Left ventricle myocardium inferior (tissue), 1 donor: ENCODE results near the gene CDKL1. TPM values are rescaled to one million over a fixed set of nuclear protein-coding genes. Genes with fewer than 3 reads are reported as not detected.

Source experiments
- DNase-seq: peaks from one replicate; pipeline ENCODE4 v3.0.0-alpha.2; 2020
- H3K27ac ChIP-seq: fragments of 200-600 bp; replicated peaks from 2 replicates; pipeline ENCODE4 v1.8.0; 2021
- H3K27me3 ChIP-seq: fragments of 200-600 bp; 2 replicates; pipeline ENCODE4 v1.8.0; 2021; ENCODE audit warnings: low read depth
- H3K36me3 ChIP-seq: fragments of 200-600 bp; 2 replicates; pipeline ENCODE4 v1.8.0; 2021
- H3K4me1 ChIP-seq: fragments of 200-600 bp; 2 replicates; pipeline ENCODE4 v1.8.0; 2021
- H3K4me3 ChIP-seq: fragments of 200-600 bp; 2 replicates; pipeline ENCODE4 v1.8.0; 2021; ENCODE audit warnings: mild to moderate bottlenecking, moderate library complexity
- H3K9me3 ChIP-seq: fragments of 200-600 bp; replicated peaks from 2 replicates; pipeline ENCODE4 v1.8.0; 2021
- intact Hi-C: fragments of 100-400 bp; cut with micrococcal nuclease; formaldehyde crosslinking; loops from one replicate; pipeline ENCODE4 v1.11.0; 2022
- total RNA-seq: library from RNA; stranded (reverse); fragmentation: NEBNext Ultra II Directional; extraction: Animal tissue kit (Norgen Biotek cat#: 25700); gene quantifications from one replicate; pipeline ENCODE4 v1.2.1, GENCODE V29; 2021
- TF ChIP-seq, protein P1 (sequence below): fragments of 200-600 bp; IDR thresholded peaks from 2 replicates; pipeline ENCODE4 v1.8.0; 2021; ENCODE audit warnings: antibody characterized with exemption, mild to moderate bottlenecking, borderline replicate concordance
- donor health status: DM: no; HTN: yes; CAD: no; lungs with severe emphysema.

CDKL1 gene
- total RNA-seq, 1 donor from 2014 or later: 1.3 TPM

- no peak overlapping the region for H3K27ac ChIP-seq
- no peaks in the 10 kb centered on the region for H3K36me3 ChIP-seq
- no peak for DNase-seq
- H3K4me3 ChIP-seq: no peak overlapping the region
- no peaks in the 10 kb centered on the region for H3K9me3 ChIP-seq
- TF ChIP-seq, protein P1, sequence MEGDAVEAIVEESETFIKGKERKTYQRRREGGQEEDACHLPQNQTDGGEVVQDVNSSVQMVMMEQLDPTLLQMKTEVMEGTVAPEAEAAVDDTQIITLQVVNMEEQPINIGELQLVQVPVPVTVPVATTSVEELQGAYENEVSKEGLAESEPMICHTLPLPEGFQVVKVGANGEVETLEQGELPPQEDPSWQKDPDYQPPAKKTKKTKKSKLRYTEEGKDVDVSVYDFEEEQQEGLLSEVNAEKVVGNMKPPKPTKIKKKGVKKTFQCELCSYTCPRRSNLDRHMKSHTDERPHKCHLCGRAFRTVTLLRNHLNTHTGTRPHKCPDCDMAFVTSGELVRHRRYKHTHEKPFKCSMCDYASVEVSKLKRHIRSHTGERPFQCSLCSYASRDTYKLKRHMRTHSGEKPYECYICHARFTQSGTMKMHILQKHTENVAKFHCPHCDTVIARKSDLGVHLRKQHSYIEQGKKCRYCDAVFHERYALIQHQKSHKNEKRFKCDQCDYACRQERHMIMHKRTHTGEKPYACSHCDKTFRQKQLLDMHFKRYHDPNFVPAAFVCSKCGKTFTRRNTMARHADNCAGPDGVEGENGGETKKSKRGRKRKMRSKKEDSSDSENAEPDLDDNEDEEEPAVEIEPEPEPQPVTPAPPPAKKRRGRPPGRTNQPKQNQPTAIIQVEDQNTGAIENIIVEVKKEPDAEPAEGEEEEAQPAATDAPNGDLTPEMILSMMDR: no peak
- H3K27me3 ChIP-seq: no peaks in the 10 kb centered on the region
- peaks cover 13% of the 10 kb centered on the region for H3K4me1 ChIP-seq
- intact Hi-C loops: no loop called here
Measured at GRCh38 chr14:50352584-50352983, 44.1 kb downstream of the CDKL1 start.

GRCh38 chr14:50350975-50351374 lies 45.7 kb downstream of the CDKL1 start:
- Histone ChIP-seq H3K4me1 (peaks cover 21% of the 10 kb centered on the region), H3K36me3 (no peaks in the 10 kb centered on the region), H3K4me3 (no peak overlapping the region), H3K27me3 (no peaks in the 10 kb centered on the region), H3K9me3 (no peaks in the 10 kb centered on the region), H3K27ac (no peak overlapping the region)
- TF ChIP-seq, protein P1: no peak
- DNase-seq: no peak
- intact Hi-C loops: no loop called here

GRCh38 chr14:50348933-50349332 lies 47.7 kb downstream of the CDKL1 start:
- Histone ChIP-seq H3K36me3 (no peaks in the 10 kb centered on the region), H3K27me3 (no peaks in the 10 kb centered on the region), H3K27ac (no peak overlapping the region), H3K9me3 (no peaks in the 10 kb centered on the region), H3K4me3 (no peak overlapping the region), H3K4me1 (peaks cover 26% of the 10 kb centered on the region)
- intact Hi-C loops: no loop called here
- DNase-seq: no peak
- TF ChIP-seq, protein P1: no peak

DNA sequence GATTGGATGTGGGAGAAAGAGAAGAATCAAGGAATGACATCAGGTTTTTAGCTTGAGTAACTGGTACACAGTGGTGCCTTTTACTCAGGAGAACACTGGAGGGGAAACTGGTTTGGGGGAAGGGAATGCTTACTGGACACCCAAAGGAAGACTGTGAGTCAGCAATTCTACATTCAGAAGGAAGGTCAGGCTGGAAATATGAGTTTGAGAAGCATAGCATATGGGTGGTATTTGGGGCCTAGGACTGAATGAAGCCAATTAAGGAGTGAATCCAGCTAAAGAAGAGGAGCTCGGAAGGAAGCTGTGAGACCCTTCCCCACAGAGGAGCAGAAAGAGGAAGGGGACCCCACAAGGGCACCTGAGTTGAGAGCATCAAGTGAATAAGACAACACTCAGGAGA lies 49.2 kb downstream of the CDKL1 start:
- intact Hi-C loops: no loop called here
- no peak for DNase-seq
- H3K9me3 ChIP-seq: no peaks in the 10 kb centered on the region
- TF ChIP-seq, protein P1: no peak
- peak overlapping the region; percentile 25 for H3K27ac ChIP-seq
- no peaks in the 10 kb centered on the region for H3K36me3 ChIP-seq
- H3K27me3 ChIP-seq: no peaks in the 10 kb centered on the region
- H3K4me3 ChIP-seq: no peak overlapping the region
- peaks cover 40% of the 10 kb centered on the region for H3K4me1 ChIP-seq

DNA sequence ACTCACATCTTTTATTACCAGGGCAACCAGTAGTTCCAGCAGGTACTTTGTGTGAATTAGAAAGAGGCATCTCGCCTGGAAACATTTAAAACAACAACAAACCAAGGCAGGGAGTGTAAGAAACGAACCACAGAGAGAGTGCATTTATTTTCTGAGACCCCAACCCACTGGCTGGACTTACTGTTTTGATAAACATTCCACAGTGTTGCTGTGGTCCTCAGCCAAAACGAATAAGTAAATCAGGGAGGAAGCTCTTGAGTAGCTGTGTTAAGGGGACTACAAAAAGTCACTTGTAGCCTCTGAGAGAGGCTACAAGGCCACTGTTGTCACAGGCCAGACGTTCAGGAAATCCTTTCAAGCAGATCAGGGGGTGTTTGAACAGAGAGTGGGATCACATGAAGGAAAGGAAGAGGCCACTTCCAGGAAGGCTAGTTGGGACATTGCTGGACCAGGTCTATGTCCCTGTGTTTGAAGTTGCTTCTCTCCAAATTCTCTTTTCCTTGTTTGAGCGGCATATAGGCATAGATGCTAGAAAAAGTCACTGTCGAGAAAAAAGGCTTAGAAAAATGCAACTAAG lies 50.7 kb downstream of the CDKL1 start:
- Histone ChIP-seq H3K4me3 (no peak overlapping the region), H3K9me3 (no peaks in the 10 kb centered on the region), H3K36me3 (no peaks in the 10 kb centered on the region), H3K27me3 (no peaks in the 10 kb centered on the region), H3K4me1 (peaks cover 45% of the 10 kb centered on the region), H3K27ac (peak overlapping the region; percentile 9)
- DNase-seq: no peak
- TF ChIP-seq, protein P1: no peak
- intact Hi-C loops: no loop called here
